NK-92 (cell line): ENCODE measurements around the gene TMEM190.
A peak's percentile ranks its signal among the peaks of the same experiment; 100 is the strongest.
"Not testable (repeated sequence)": the region's sequence is repeated elsewhere in the genome, so short reads cannot be mapped to it uniquely, and the experiment has no call there.

Experiments
- DNase-seq: peaks from one replicate; lab custom pipeline; 2025; ENCODE audit not compliant: unreplicated experiment; lab: John Stamatoyannopoulos, UW

Gene TMEM190

GRCh38 chr19:55389386-55390317 lies 13.0 kb downstream of the TMEM190 start:
- DNase-seq: no peak

- no peak for DNase-seq
Measured at GRCh38 chr19:55390461-55390880, 13.8 kb downstream of the TMEM190 start.

- DNase-seq: no peak
Measured at GRCh38 chr19:55391191-55391670, 14.6 kb downstream of the TMEM190 start.

GRCh38 chr19:55391702-55392615 lies 15.3 kb downstream of the TMEM190 start:
- DNase-seq: no peak

- no peak for DNase-seq
Measured at GRCh38 chr19:55392820-55393761, 16.5 kb downstream of the TMEM190 start.

- no peak for DNase-seq
Measured at GRCh38 chr19:55398200-55398925, 21.7 kb downstream of the TMEM190 start.

GRCh38 chr19:55400281-55401087 lies 23.9 kb downstream of the TMEM190 start:
- no peak for DNase-seq

GRCh38 chr19:55401390-55401789 lies 24.8 kb downstream of the TMEM190 start:
- DNase-seq: not testable (repeated sequence)

GRCh38 chr19:55402509-55402908 lies 25.9 kb downstream of the TMEM190 start:
- DNase-seq: no peak

- DNase-seq: no peak
Measured at GRCh38 chr19:55405638-55406037, 29.0 kb downstream of the TMEM190 start.

GRCh38 chr19:55406091-55406825 lies 29.6 kb downstream of the TMEM190 start:
- DNase-seq: no peak

- DNase-seq: no peak
Measured at GRCh38 chr19:55406826-55407549, 30.4 kb downstream of the TMEM190 start.

GRCh38 chr19:55407550-55407799 lies 30.8 kb downstream of the TMEM190 start, which contains the start of gene UBE2S:
UBE2S (minus strand) TSS chr19:55407788; CDS start chr19:55407589, 199 bp downstream.
- not testable (repeated sequence) for DNase-seq

- peak; percentile 91 for DNase-seq
Measured at GRCh38 chr19:55407800-55408532, 31.3 kb downstream of the TMEM190 start.

- no peak for DNase-seq
Measured at GRCh38 chr19:55408533-55408872, 31.9 kb downstream of the TMEM190 start.

- not testable (repeated sequence) for DNase-seq
Measured at GRCh38 chr19:55409179-55409578, 32.6 kb downstream of the TMEM190 start.

GRCh38 chr19:55410168-55410567 lies 33.5 kb downstream of the TMEM190 start:
- DNase-seq: no peak
